ENCODE data around the gene OGFOD2. TPM values are rescaled to one million over a fixed set of nuclear protein-coding genes. Genes with fewer than 3 reads are reported as not detected.

OGFOD2 gene
- total and polyA plus RNA-seq, 7 donors = 6.4 to 25.3 (median 8.5) TPM

- H3K9me3 ChIP-seq = no peaks in the 10 kb centered on the region
- ATAC-seq (no peak), DNase-seq (no peak)
- intact Hi-C loops (cut with DNase I) = no loop called here
- H3K27ac ChIP-seq = no peak overlapping the region
- H3K36me3 ChIP-seq (ENCODE audit: insufficient read depth in 1 of 2, low read depth in 1 of 2) = peaks cover 0 to 7% of the 10 kb centered on the region in 2 donors
- no peaks in the 10 kb centered on the region for H3K27me3 ChIP-seq (ENCODE audit: insufficient read depth in 3 of 3, low read length in 2 of 3)
- 80 to 89% (median 85%) methylated on average over 9 of the region's 9 CpGs for WGBS, 3 donors
- no peaks in the 10 kb centered on the region for H3K4me1 ChIP-seq
- no peak overlapping the region for H3K4me3 ChIP-seq
- no peak for TF ChIP-seq CTCF (IDR thresholded peaks at IDR 0.05)
Observed at GRCh38 chr12:123024819-123025391, 49.9 kb downstream of the OGFOD2 start.

GRCh38 chr12:123026094-123026853, 51.2 kb downstream of the OGFOD2 start:
- Histone ChIP-seq H3K36me3 (ENCODE audit: insufficient read depth in 1 of 2, low read depth in 1 of 2) (peaks cover 0 to 7% of the 10 kb centered on the region in 2 donors), H3K27ac (no peak overlapping the region), H3K4me1 (no peaks in the 10 kb centered on the region), H3K4me3 (no peak overlapping the region), H3K27me3 (ENCODE audit: insufficient read depth in 3 of 3, low read length in 2 of 3) (no peaks in the 10 kb centered on the region), H3K9me3 (no peaks in the 10 kb centered on the region)
- intact Hi-C loops (cut with DNase I) = no loop called here
- no peak for ATAC-seq
- WGBS, 3 donors = 89 to 91% (median 90%) methylated on average over 8 to 9 of the region's 9 CpGs
- TF ChIP-seq CTCF (IDR thresholded peaks at IDR 0.05) = no peak
- no peak for DNase-seq

GRCh38 chr12:123027726-123028445, 52.8 kb downstream of the OGFOD2 start:
- WGBS, 3 donors = 71 to 78% (median 75%) methylated on average over 19 of the region's 19 CpGs
- no peak for DNase-seq
- Histone ChIP-seq H3K4me3 (no peak overlapping the region), H3K36me3 (ENCODE audit: insufficient read depth in 1 of 2, low read depth in 1 of 2) (peaks cover 0 to 13% of the 10 kb centered on the region in 2 donors), H3K9me3 (no peaks in the 10 kb centered on the region), H3K27me3 (ENCODE audit: insufficient read depth in 3 of 3, low read length in 2 of 3) (no peaks in the 10 kb centered on the region), H3K27ac (no peak overlapping the region), H3K4me1 (no peaks in the 10 kb centered on the region)
- TF ChIP-seq CTCF (IDR thresholded peaks at IDR 0.05) = no peak
- intact Hi-C loops (cut with DNase I) = no loop called here
- no peak for ATAC-seq

GRCh38 chr12:123028475-123028874, 53.4 kb downstream of the OGFOD2 start:
- intact Hi-C loops (cut with DNase I) = no loop called here
- no peaks in the 10 kb centered on the region for H3K9me3 ChIP-seq
- DNase-seq = no peak
- WGBS, 3 donors = 82 to 90% (median 85%) methylated on average over 7 of the region's 7 CpGs
- peaks cover 2 to 18% of the 10 kb centered on the region in 2 donors for H3K36me3 ChIP-seq (ENCODE audit: insufficient read depth in 1 of 2, low read depth in 1 of 2)
- ATAC-seq = no peak
- TF ChIP-seq CTCF (IDR thresholded peaks at IDR 0.05) = no peak
- H3K4me3 ChIP-seq = no peak overlapping the region
- no peaks in the 10 kb centered on the region for H3K27me3 ChIP-seq (ENCODE audit: insufficient read depth in 3 of 3, low read length in 2 of 3)
- H3K27ac ChIP-seq = no peak overlapping the region
- H3K4me1 ChIP-seq = no peaks in the 10 kb centered on the region

Measured in psoas muscle (tissue), 8 donors.